H1 (cell line): ENCODE data around the gene OTOGL. TPM values are rescaled to one million over a fixed set of nuclear protein-coding genes. Genes with fewer than 3 reads are reported as not detected.

Experiments used
- CTCF ChIA-PET: fragments of 300-600 bp; sonication (Branson Sonifier 250); formaldehyde crosslinking; loops from one replicate; lab custom pipeline; 2021; ENCODE audit not compliant: partially characterized antibody; lab: Charles Lee
- POLR2A ChIA-PET: fragments of 300-600 bp; sonication (Branson Sonifier 250); formaldehyde crosslinking; loops from one replicate; lab custom pipeline; 2021; ENCODE audit warnings: inconsistent platforms; ENCODE audit not compliant: partially characterized antibody; lab: Charles Lee
- DNase-seq, 2 experiments: peaks; one replicate each; pipeline versions ENCODE4 v3.0.0 to v3.0.0-alpha.2; 2010 to 2022; ENCODE audit warnings: low spot score in 2 of 2, low read depth in 1 of 2, mixed read lengths in 1 of 2
- FAIRE-seq: peaks from 2 replicates; lab custom pipeline; 2011; peaks lifted over from hg19 to GRCh38; lab: Jason Lieb, UNC
- H2AFZ ChIP-seq: 2 replicates; pipeline ENCODE4 v1.8.1; 2012; ENCODE audit warnings: low read length, inconsistent platforms
- H2AK5ac ChIP-seq: 2 replicates; pipeline ENCODE4 v1.6.1; 2013; ENCODE audit warnings: low read depth, low read length
- H2BK120ac ChIP-seq: replicated peaks from 2 replicates; pipeline ENCODE3; 2013; ENCODE audit warnings: low read depth, low read length, inconsistent platforms
- H2BK12ac ChIP-seq: 2 replicates; pipeline ENCODE4 v1.6.1; 2013; ENCODE audit warnings: low read depth, low read length
- H2BK15ac ChIP-seq: 2 replicates; pipeline ENCODE4 v1.6.1; 2013; ENCODE audit warnings: low read length
- H2BK20ac ChIP-seq: 2 replicates; pipeline ENCODE4 v1.6.1; 2013; ENCODE audit warnings: low read length
- H2BK5ac ChIP-seq: 2 replicates; pipeline ENCODE4 v1.6.1; 2013; ENCODE audit warnings: low read depth, low read length
- H3K14ac ChIP-seq: 2 replicates; pipeline ENCODE4 v1.6.1; 2013; ENCODE audit warnings: inconsistent platforms; ENCODE audit not compliant: insufficient read length
- H3K18ac ChIP-seq: 2 replicates; pipeline ENCODE4 v1.6.1; 2013; ENCODE audit warnings: low read length; ENCODE audit errors: extremely low read depth
- H3K23ac ChIP-seq: 2 replicates; pipeline ENCODE4 v1.6.1; 2013; ENCODE audit warnings: inconsistent platforms; ENCODE audit not compliant: insufficient read length
- H3K23me2 ChIP-seq: 2 replicates; pipeline ENCODE4 v1.6.1; 2013; ENCODE audit warnings: low read depth, low read length
- H3K27ac ChIP-seq: 2 replicates; pipeline ENCODE4 v1.6.1; 2011; ENCODE audit warnings: low read depth, low read length, inconsistent platforms
- H3K27me3 ChIP-seq, 4 experiments: replicated peaks in 1 of 4; 1 replicate in 1 of 4; 2 replicates in 3 of 4; pipeline versions ENCODE4 v1.6.1 to v1.8.1; 2011 to 2013; ENCODE audit warnings: low read length in 3 of 4, mild to moderate bottlenecking in 3 of 4, inconsistent platforms in 2 of 4, mixed read lengths in 2 of 4, moderate library complexity in 1 of 4; ENCODE audit not compliant: control insufficient read depth in 3 of 4, insufficient read depth in 3 of 4; ENCODE audit errors: extremely low read depth in 1 of 4
- H3K36me3 ChIP-seq, 4 experiments: 2 replicates each; pipeline versions ENCODE4 v1.6.1 to v1.8.1; 2011 to 2013; ENCODE audit warnings: mild to moderate bottlenecking in 4 of 4, low read length in 3 of 4, moderate library complexity in 2 of 4, control low read depth in 1 of 4, inconsistent platforms in 1 of 4; ENCODE audit not compliant: insufficient read depth in 4 of 4, control insufficient read depth in 2 of 4
- H3K4ac ChIP-seq: replicated peaks from 2 replicates; pipeline ENCODE3; 2013; ENCODE audit warnings: low read length, low read depth, mixed read lengths, inconsistent platforms; ENCODE audit not compliant: insufficient read length
- H3K4me1 ChIP-seq, 4 experiments: replicated peaks in 1 of 4; 1 replicate in 1 of 4; 2 replicates in 3 of 4; pipeline versions ENCODE4 v1.6.1 to v1.8.1; 2011 to 2013; ENCODE audit warnings: low read length in 3 of 4, inconsistent platforms in 2 of 4, mixed read lengths in 1 of 4; ENCODE audit not compliant: insufficient read depth in 4 of 4, control insufficient read depth in 3 of 4
- H3K4me2 ChIP-seq, 2 experiments: 2 replicates each; pipeline versions ENCODE4 v1.6.1 to v1.8.1; 2011 to 2013; ENCODE audit warnings: low read depth in 2 of 2, low read length in 2 of 2, control low read depth in 1 of 2, inconsistent platforms in 1 of 2, mild to moderate bottlenecking in 1 of 2; ENCODE audit not compliant: insufficient read depth in 1 of 2
- H3K4me3 ChIP-seq, 4 experiments: fragments of 200-600, 300-600 bp in 1 of 4; sonication (generic), shearing (Covaris generic), sonication (Bioruptor Twin) in 1 of 4; 2 replicates each; pipeline versions ENCODE4 v1.5.1 to v1.8.1; 2011 to 2016; ENCODE audit warnings: low read length in 4 of 4, low read depth in 3 of 4, control low read depth in 2 of 4, inconsistent platforms in 2 of 4, mild to moderate bottlenecking in 2 of 4, mixed read lengths in 1 of 4, moderate library complexity in 1 of 4; ENCODE audit not compliant: insufficient read depth in 2 of 4; ENCODE audit errors: extremely low read depth in 1 of 4
- H3K56ac ChIP-seq: replicated peaks from 2 replicates; pipeline ENCODE3; 2013; ENCODE audit warnings: low read depth, mild to moderate bottlenecking, mixed read lengths, low read length, inconsistent platforms; ENCODE audit not compliant: insufficient read length
- H3K79me1 ChIP-seq: 2 replicates; pipeline ENCODE4 v1.6.1; 2013; ENCODE audit warnings: low read depth, low read length, control low read depth
- H3K79me2 ChIP-seq, 2 experiments: 2 replicates each; pipeline versions ENCODE4 v1.6.1 to v1.8.1; 2012 to 2013; ENCODE audit warnings: low read length in 2 of 2, mild to moderate bottlenecking in 2 of 2, inconsistent platforms in 1 of 2; ENCODE audit not compliant: insufficient read depth in 2 of 2, control insufficient read depth in 1 of 2
- H3K9ac ChIP-seq, 4 experiments: replicated peaks in 1 of 4; 1 replicate in 1 of 4; 2 replicates in 3 of 4; pipeline versions ENCODE4 v1.6.1 to v1.8.1; 2011 to 2013; ENCODE audit warnings: low read depth in 3 of 4, low read length in 3 of 4, control low read depth in 2 of 4, mild to moderate bottlenecking in 2 of 4, moderate library complexity in 2 of 4, inconsistent platforms in 1 of 4; ENCODE audit errors: extremely low read depth in 1 of 4
- H3K9me3 ChIP-seq, 2 experiments: 2 replicates each; pipeline versions ENCODE4 v1.6.1 to v1.8.1; 2012 to 2013; ENCODE audit warnings: mild to moderate bottlenecking in 2 of 2, moderate library complexity in 2 of 2, control low read depth in 1 of 2, inconsistent platforms in 1 of 2, low read depth in 1 of 2, low read length in 1 of 2, mixed read lengths in 1 of 2; ENCODE audit not compliant: insufficient read depth in 2 of 2
- H4K20me1 ChIP-seq, 2 experiments: replicated peaks in 1 of 2; 2 replicates each; pipeline versions ENCODE3 to v1.8.1; 2011 to 2013; ENCODE audit warnings: inconsistent platforms in 2 of 2, low read length in 2 of 2, mild to moderate bottlenecking in 1 of 2; ENCODE audit not compliant: insufficient read depth in 2 of 2, control insufficient read depth in 1 of 2
- H4K5ac ChIP-seq: 2 replicates; pipeline ENCODE4 v1.6.1; 2013; ENCODE audit warnings: low read length, low read depth, mixed read lengths, inconsistent platforms; ENCODE audit not compliant: insufficient read length
- H4K8ac ChIP-seq: 2 replicates; pipeline ENCODE4 v1.8.0; 2013; ENCODE audit warnings: mild to moderate bottlenecking, moderate library complexity, low read length, inconsistent platforms; ENCODE audit not compliant: insufficient read depth; ENCODE audit errors: extremely low read depth
- H4K91ac ChIP-seq: replicated peaks from 2 replicates; pipeline ENCODE3; 2013; ENCODE audit warnings: low read length, mixed read lengths, inconsistent platforms; ENCODE audit not compliant: insufficient read length
- ASH2L ChIP-seq: fragments of 200-600, 300-600 bp; sonication (generic); IDR thresholded peaks from one replicate; pipeline ENCODE4 v1.7.1; 2017; ENCODE audit warnings: low read length
- CBX5 ChIP-seq: fragments of 300-800, 300-1000 bp; sonication (generic); IDR thresholded peaks from 2 replicates; pipeline ENCODE4 v1.7.1; 2016; ENCODE audit warnings: antibody characterized with exemption, low read length, low read depth
- CEBPB ChIP-seq: IDR thresholded peaks from 2 replicates; pipeline ENCODE4 v1.6.1; 2012; ENCODE audit warnings: low read depth, low read length
- CREB1 ChIP-seq: IDR thresholded peaks from 2 replicates; pipeline ENCODE4 v1.6.1; 2012; ENCODE audit warnings: inconsistent platforms
- KDM1A ChIP-seq: fragments of 200-600, 300-600 bp; sonication (generic); IDR thresholded peaks from 2 replicates; pipeline ENCODE4 v1.7.1; 2016; ENCODE audit warnings: mild to moderate bottlenecking, low read length, borderline replicate concordance
- KDM5A ChIP-seq: fragments of 200-600 bp; IDR thresholded peaks from 2 replicates; pipeline ENCODE4 v1.7.1; 2012; ENCODE audit warnings: mild to moderate bottlenecking, low read length, inconsistent platforms, mixed read lengths
- MAFK ChIP-seq: IDR thresholded peaks from 2 replicates; pipeline ENCODE4 v1.6.1; 2012; ENCODE audit warnings: low read depth, mild to moderate bottlenecking, improper control_type of control experiment, low read length
- NRF1 ChIP-seq: IDR thresholded peaks from 2 replicates; pipeline ENCODE4 v1.6.1; 2011; ENCODE audit warnings: mild to moderate bottlenecking, low read depth, low read length, improper control_type of control experiment
- RAD21 ChIP-seq, 2 experiments: IDR thresholded peaks in 1 of 2; conservative IDR thresholded peaks in 1 of 2; 2 replicates each; pipeline ENCODE4 v1.6.1; 2011; ENCODE audit warnings: low read depth in 2 of 2, low read length in 2 of 2, improper control_type of control experiment in 1 of 2, inconsistent platforms in 1 of 2, mild to moderate bottlenecking in 1 of 2, moderate library complexity in 1 of 2
- SAP30 ChIP-seq: fragments of 300-600 bp; sonication (generic); IDR thresholded peaks from 2 replicates; pipeline ENCODE4 v1.7.1; 2012; ENCODE audit warnings: low read length, moderate library complexity, mild to moderate bottlenecking, inconsistent platforms; ENCODE audit not compliant: insufficient read depth, insufficient replicate concordance
- ZNF274 ChIP-seq: IDR thresholded peaks from 2 replicates; pipeline ENCODE4 v1.7.0; 2012; ENCODE audit warnings: low read length, borderline replicate concordance; ENCODE audit errors: extremely low read depth
- WGBS, 2 experiments: shearing (Covaris generic) in 1 of 2; methylation state at CpG; one replicate each; pipeline versions ENCODE4 v1.1.6 to v1.1.7; 2013 to 2015; ENCODE audit warnings: low lambda C conversion rate in 2 of 2, mixed read lengths in 2 of 2, inconsistent platforms in 1 of 2, low coverage in 1 of 2, missing lambda C conversion rate in 1 of 2; ENCODE audit not compliant: insufficient replicate concordance in 2 of 2, insufficient coverage in 1 of 2, insufficient read length in 1 of 2; ENCODE audit errors: extremely low coverage in 1 of 2, missing lambda C conversion rate in 1 of 2; 5-methylcytosine and 5-hydroxymethylcytosine counted together
- polyA plus RNA-seq, 7 experiments: library from polyadenylated mRNA; depleted of rRNA in 3 of 7; stranded (reverse) in 5 of 7; unstranded in 2 of 7; fragments of >200 nt in 5 of 7; fragments of 200-250 nt in 2 of 7; gene quantifications; 1 replicate in 5 of 7; 2 replicates in 1 of 7; 4 replicates in 1 of 7; pipeline versions ENCODE4 v1.2.1 to v1.2.3, GENCODE V29; 2011 to 2013; ENCODE audit warnings: missing spikeins in 2 of 7, mixed read lengths in 2 of 7
- total RNA-seq: library from RNA; stranded (reverse); fragmentation: NEBNext Ultra II Directional; extraction: Animal tissue kit (Norgen Biotek cat#: 25700); gene quantifications from 2 replicates; pipeline ENCODE4 v1.2.1, GENCODE V29; 2021
- TF ChIP-seq, protein P1 (sequence below): IDR thresholded peaks from 2 replicates; pipeline ENCODE4 v1.6.1; 2011; ENCODE audit warnings: low read length, improper control_type of control experiment
- TF ChIP-seq, protein P2 (sequence below): IDR thresholded peaks from 2 replicates; pipeline ENCODE4 v1.6.1; 2011; ENCODE audit warnings: low read depth, mild to moderate bottlenecking, low read length; ENCODE audit not compliant: insufficient read depth

The OTOGL gene
- total and polyA plus RNA-seq, 2 of the 8 experiments (the other 6 are each of a cell fraction or from before 2014, with no cell fraction given), result 0.12 to 0.17 TPM

DNA sequence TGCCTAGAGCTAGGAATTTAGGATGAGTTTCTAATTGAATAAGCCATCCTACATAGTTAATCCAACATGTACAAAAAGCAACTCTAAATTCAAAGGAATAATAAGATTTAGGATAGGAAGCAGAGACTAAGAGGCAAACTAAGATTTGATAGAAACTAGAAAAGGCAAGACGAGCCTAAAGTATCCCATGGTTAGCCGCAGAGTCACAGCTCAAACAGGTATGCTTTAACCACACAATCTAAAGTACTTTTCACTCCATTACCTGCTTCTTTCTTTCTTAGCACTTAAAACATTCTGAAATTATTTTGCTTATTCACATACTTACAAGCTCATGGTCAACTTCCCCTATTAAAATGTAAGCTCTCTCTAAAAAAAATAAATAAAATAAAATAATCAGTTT, 51.8 kb downstream of the OTOGL start:
- H2BK12ac ChIP-seq, result no peak overlapping the region
- H4K91ac ChIP-seq, result no peak overlapping the region
- H3K4me2 ChIP-seq, result no peak overlapping the region
- H3K9ac ChIP-seq, result no peak overlapping the region
- DNase-seq, result no peak
- no peak overlapping the region for H3K14ac ChIP-seq
- H2BK120ac ChIP-seq, result no peak overlapping the region
- no peak overlapping the region for H2BK5ac ChIP-seq
- no peak overlapping the region for H4K5ac ChIP-seq
- 96% methylated on average over 2 of the region's 2 CpGs; no CpG with 5 or more reads in 1 of the 2 experiments for WGBS, 2 experiments
- ChIA-PET POLR2A (interaction anchor here (1.6 to 1.9 kb wide), 2 partner anchors 13 to 30 kb away, joined by 4 to 8 read pairs; no protein-coding TSS in a partner anchor), CTCF (interaction anchor here (0.6 kb wide), 1 partner anchor 14 kb away, joined by 3 read pairs; no protein-coding TSS in a partner anchor)
- H4K20me1 ChIP-seq, result no peaks in the 10 kb centered on the region
- H3K56ac ChIP-seq, result no peak overlapping the region
- H3K18ac ChIP-seq, result no peak overlapping the region
- H3K9me3 ChIP-seq, result no peaks in the 10 kb centered on the region
- no peak overlapping the region for H2AK5ac ChIP-seq
- no peak overlapping the region for H3K27ac ChIP-seq
- H3K27me3 ChIP-seq, result no peaks in the 10 kb centered on the region
- no peak overlapping the region for H3K23ac ChIP-seq
- no peak overlapping the region for H3K4me3 ChIP-seq
- no peaks in the 10 kb centered on the region for H3K79me1 ChIP-seq
- no peaks in the 10 kb centered on the region for H3K36me3 ChIP-seq
- FAIRE-seq, result no peak
- no peaks in the 10 kb centered on the region for H3K4me1 ChIP-seq
- no peaks in the 10 kb centered on the region for H3K79me2 ChIP-seq
- H4K8ac ChIP-seq, result no peak overlapping the region
- H2BK15ac ChIP-seq, result no peak overlapping the region
- H2AFZ ChIP-seq, result no peak overlapping the region
- no peaks in the 10 kb centered on the region for H3K23me2 ChIP-seq
- no peak overlapping the region for H3K4ac ChIP-seq
- no peak overlapping the region for H2BK20ac ChIP-seq
- TF ChIP-seq MAFK, result no peak
- TF ChIP-seq KDM1A, result no peak
- no peak for TF ChIP-seq SAP30
- TF ChIP-seq RAD21 (IDR thresholded peaks at IDR 0.05 in 1 of 2, conservative IDR thresholded peaks at IDR 0.05 in 1 of 2; ENCODE audit: low read depth in 2 of 2, low read length in 2 of 2), result no peak
- no peak for TF ChIP-seq ASH2L
- TF ChIP-seq KDM5A, result no peak
- no peak for TF ChIP-seq CEBPB
- TF ChIP-seq ZNF274, result no peak
- TF ChIP-seq CBX5, result no peak
- TF ChIP-seq, protein P1, sequence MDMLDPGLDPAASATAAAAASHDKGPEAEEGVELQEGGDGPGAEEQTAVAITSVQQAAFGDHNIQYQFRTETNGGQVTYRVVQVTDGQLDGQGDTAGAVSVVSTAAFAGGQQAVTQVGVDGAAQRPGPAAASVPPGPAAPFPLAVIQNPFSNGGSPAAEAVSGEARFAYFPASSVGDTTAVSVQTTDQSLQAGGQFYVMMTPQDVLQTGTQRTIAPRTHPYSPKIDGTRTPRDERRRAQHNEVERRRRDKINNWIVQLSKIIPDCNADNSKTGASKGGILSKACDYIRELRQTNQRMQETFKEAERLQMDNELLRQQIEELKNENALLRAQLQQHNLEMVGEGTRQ, result no peak
- no peak for TF ChIP-seq NRF1
- TF ChIP-seq, protein P2, sequence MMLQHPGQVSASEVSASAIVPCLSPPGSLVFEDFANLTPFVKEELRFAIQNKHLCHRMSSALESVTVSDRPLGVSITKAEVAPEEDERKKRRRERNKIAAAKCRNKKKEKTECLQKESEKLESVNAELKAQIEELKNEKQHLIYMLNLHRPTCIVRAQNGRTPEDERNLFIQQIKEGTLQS, result no peak
- no peak for TF ChIP-seq CREB1
